GM12878 (cell line): ENCODE results near the gene PXT1. TPM values are rescaled to one million over a fixed set of nuclear protein-coding genes. Genes with fewer than 3 reads are reported as not detected.

Experiments used
- ATAC-seq: fragments of 200-7000 bp; cut with Tn5 transposase; 3 replicates; pipeline ENCODE4 v1.9.1; 2020; ENCODE audit warnings: mild to moderate bottlenecking, moderate library complexity
- BruUV-seq: library from RNA; stranded (reverse); fragments of 400-500 nt; replicated peaks from 2 replicates; lab custom pipeline; 2021; lab: Mats Ljungman, UMichigan
- CTCF ChIA-PET: fragments of 300-600 bp; sonication (Branson Sonifier 250); formaldehyde crosslinking; extraction: SDS; loops from one replicate; lab custom pipeline; 2021; ENCODE audit warnings: inconsistent platforms; lab: Yijun Ruan, JAX
- POLR2A ChIA-PET: fragments of 350-600 bp; formaldehyde crosslinking; extraction: SDS; loops from one replicate; lab custom pipeline; 2021; ENCODE audit warnings: inconsistent platforms; lab: Charles Lee
- RAD21 ChIA-PET: fragments of 300-600 bp; sonication (Branson Sonifier 250); formaldehyde crosslinking; loops from one replicate; lab custom pipeline; 2023; ENCODE audit warnings: antibody characterized with exemption; ENCODE audit not compliant: unreplicated experiment; lab: Charles Lee
- SMC1A ChIA-PET: fragments of 300-600 bp; sonication (Branson Sonifier 250); formaldehyde crosslinking; loops from one replicate; lab custom pipeline; 2023; ENCODE audit not compliant: unreplicated experiment, uncharacterized antibody; lab: Charles Lee
- DNase-seq: peaks from one replicate; pipeline ENCODE4 v3.0.0-alpha.2; 2011; ENCODE audit warnings: low read depth, low spot score
- FAIRE-seq: peaks from 3 replicates; lab custom pipeline; 2011; peaks lifted over from hg19 to GRCh38; lab: Jason Lieb, UNC
- H2AFZ ChIP-seq: 2 replicates; pipeline ENCODE4 v1.6.0; 2011; ENCODE audit warnings: low read depth, low read length, control low read depth; ENCODE audit not compliant: control insufficient read depth
- H3K27ac ChIP-seq: 2 replicates; pipeline ENCODE4 v1.5.1; 2011; ENCODE audit warnings: control low read depth; ENCODE audit not compliant: control insufficient read depth, insufficient read depth
- H3K27me3 ChIP-seq, 2 experiments: replicated peaks in 1 of 2; 2 replicates each; pipeline versions ENCODE4 v1.6.0 to v1.6.1; 2011; ENCODE audit warnings: low read length in 1 of 2; ENCODE audit not compliant: control insufficient read depth in 2 of 2, insufficient read depth in 2 of 2
- H3K36me3 ChIP-seq, 2 experiments: 2 replicates each; pipeline ENCODE4 v1.5.1; 2011; ENCODE audit warnings: low read length in 1 of 2; ENCODE audit not compliant: control insufficient read depth in 2 of 2, insufficient read depth in 2 of 2
- H3K4me1 ChIP-seq: 2 replicates; pipeline ENCODE4 v1.6.1; 2011; ENCODE audit warnings: mild to moderate bottlenecking, low read length, moderate library complexity, mixed read lengths; ENCODE audit not compliant: control insufficient read depth, insufficient read depth
- H3K4me2 ChIP-seq: 2 replicates; pipeline ENCODE4 v1.6.0; 2011; ENCODE audit warnings: control low read depth; ENCODE audit not compliant: control insufficient read depth, insufficient read depth
- H3K4me3 ChIP-seq: fragments of 200-600 bp; sonication (generic); 2 replicates; pipeline ENCODE4 v1.5.1; 2016
- H3K79me2 ChIP-seq: 2 replicates; pipeline ENCODE4 v1.6.0; 2011; ENCODE audit warnings: low read length; ENCODE audit not compliant: control insufficient read depth, insufficient read depth
- H3K9ac ChIP-seq: 2 replicates; pipeline ENCODE4 v1.8.0; 2011; ENCODE audit warnings: low read length, control low read depth, mixed read lengths; ENCODE audit not compliant: control insufficient read depth, insufficient read depth
- H3K9me3 ChIP-seq: replicated peaks from 3 replicates; pipeline ENCODE4 v1.5.1; 2011; ENCODE audit warnings: mild to moderate bottlenecking, low read length; ENCODE audit not compliant: control insufficient read depth, insufficient read depth
- H4K20me1 ChIP-seq: 2 replicates; pipeline ENCODE4 v1.6.0; 2011; ENCODE audit not compliant: control insufficient read depth, insufficient read depth
- ASH2L ChIP-seq: fragments of 300-600, 200-600 bp; sonication (generic); IDR thresholded peaks from 2 replicates; pipeline ENCODE4 v1.6.1; 2017; ENCODE audit warnings: low read depth, mild to moderate bottlenecking, borderline replicate concordance
- CBX5 ChIP-seq: sonication (generic); IDR thresholded peaks from 2 replicates; pipeline ENCODE4 v1.6.1; 2016; ENCODE audit warnings: low read depth, moderate library complexity, mild to moderate bottlenecking, inconsistent platforms
- CREM ChIP-seq: IDR thresholded peaks from 2 replicates; pipeline ENCODE4 v1.6.1; 2014; ENCODE audit warnings: antibody characterized with exemption, low read depth
- FOXM1 ChIP-seq: IDR thresholded peaks from 2 replicates; pipeline ENCODE4 v1.6.1; 2012; ENCODE audit warnings: low read depth, mild to moderate bottlenecking, inconsistent platforms, low read length, moderate library complexity
- MAX ChIP-seq: IDR thresholded peaks from 2 replicates; pipeline ENCODE4 v1.6.1; 2012; ENCODE audit warnings: low read depth, low read length, improper control_type of control experiment
- MYC ChIP-seq: IDR thresholded peaks from 2 replicates; pipeline ENCODE4 v1.6.1; 2011; ENCODE audit warnings: mild to moderate bottlenecking, low read length, moderate library complexity, inconsistent platforms; ENCODE audit not compliant: insufficient read depth, insufficient replicate concordance, insufficient read length, severe bottlenecking
- NR2C1 ChIP-seq: fragments of 450-650 bp; IDR thresholded peaks from 2 replicates; pipeline ENCODE4 v1.6.1; 2017; ENCODE audit warnings: antibody characterized with exemption, mild to moderate bottlenecking, moderate library complexity
- NR2C2 ChIP-seq: IDR thresholded peaks from 2 replicates; pipeline ENCODE4 v1.6.1; 2011; ENCODE audit warnings: borderline replicate concordance, low read depth; ENCODE audit not compliant: control insufficient read depth, insufficient read length
- POLR2AphosphoS2 ChIP-seq: IDR thresholded peaks from 2 replicates; pipeline ENCODE4 v1.6.1; 2011; ENCODE audit warnings: low read depth, mild to moderate bottlenecking, low read length, improper control_type of control experiment, moderate library complexity
- POLR2AphosphoS5 ChIP-seq: IDR thresholded peaks from 2 replicates; pipeline ENCODE4 v1.6.1; 2011; ENCODE audit warnings: mild to moderate bottlenecking, low read length, inconsistent platforms
- RFX5 ChIP-seq: IDR thresholded peaks from 2 replicates; pipeline ENCODE4 v1.6.1; 2011; ENCODE audit warnings: low read depth, low read length, improper control_type of control experiment
- SRF ChIP-seq, 2 experiments: IDR thresholded peaks; 2 replicates each; pipeline ENCODE4 v1.6.1; 2011; ENCODE audit warnings: low read depth in 2 of 2, low read length in 2 of 2, mild to moderate bottlenecking in 1 of 2, moderate library complexity in 1 of 2
- STAT1 ChIP-seq: fragments of 450-650 bp; conservative IDR thresholded peaks from 2 replicates; pipeline ENCODE4 v1.6.1; 2014; ENCODE audit warnings: antibody characterized with exemption, mild to moderate bottlenecking
- ZBTB11 ChIP-seq: fragments of 450-650 bp; formaldehyde crosslinking; IDR thresholded peaks from 2 replicates; pipeline ENCODE4 v1.5.0; 2022; ENCODE audit warnings: mild to moderate bottlenecking, missing genetic modification characterization
- ZNF384 ChIP-seq: IDR thresholded peaks from 2 replicates; pipeline ENCODE4 v1.6.1; 2012; ENCODE audit warnings: low read depth, mild to moderate bottlenecking, low read length, improper control_type of control experiment, borderline replicate concordance
- ZNF622 ChIP-seq: fragments of 450-650 bp; IDR thresholded peaks from 2 replicates; pipeline ENCODE4 v1.6.1; 2017; ENCODE audit warnings: mild to moderate bottlenecking, inconsistent platforms
- WGBS: methylation state at CpG from one replicate; pipeline ENCODE4 v1.1.6; 2016; ENCODE audit warnings: low lambda C conversion rate; ENCODE audit not compliant: insufficient replicate concordance, insufficient coverage; ENCODE audit errors: missing lambda C conversion rate; 5-methylcytosine and 5-hydroxymethylcytosine counted together
- in situ Hi-C: fragments of 300-500 bp; cut with MboI; formaldehyde crosslinking; loops from 9 replicates; pipeline ENCODE4 v1.14.3; 2018; ENCODE audit warnings: mixed read lengths
- intact Hi-C: fragments of 100-400 bp; cut with micrococcal nuclease; formaldehyde crosslinking; loops from one replicate; pipeline ENCODE4 v1.14.2; 2022; ENCODE audit not compliant: unreplicated experiment
- polyA plus RNA-seq, 11 experiments: library from polyadenylated mRNA; depleted of rRNA in 4 of 11; unstranded in 6 of 11; stranded (reverse) in 5 of 11; fragments of >200 nt; fragmentation: Nextera tagmentation in 4 of 11; fragmentation: Illumina TruSeq in 1 of 11; extraction: Ambion mirVana in 4 of 11; extraction: Trizol in 1 of 11; gene quantifications; 1 replicate in 1 of 11; 2 replicates in 10 of 11; pipeline versions ENCODE4 v1.2.1 to v1.2.3, GENCODE V29; 2011 to 2016; ENCODE audit warnings: inconsistent platforms in 2 of 11, missing spikeins in 2 of 11, low read depth in 1 of 11
- total RNA-seq, 4 experiments: library from RNA; depleted of rRNA in 3 of 4; stranded (reverse); fragments of >200 nt in 3 of 4; fragmentation: Illumina TruSeq in 1 of 4; extraction: Trizol in 1 of 4; gene quantifications; 2 replicates each; pipeline versions ENCODE4 v1.2.1 to v1.2.3, GENCODE V29; 2013 to 2021

PXT1 gene
- total and polyA plus RNA-seq, 10 of the 15 experiments (the other 5 are each of a cell fraction or from before 2014, with no cell fraction given) = 0.27 to 2.9 (median 0.50) TPM

GRCh38 chr6:36413489-36414480 lies 28.9 kb downstream of the PXT1 start:
- Histone ChIP-seq H3K36me3 (no peaks in the 10 kb centered on the region), H2AFZ (no peak overlapping the region), H3K27ac (no peak overlapping the region), H3K9ac (no peak overlapping the region), H3K4me2 (no peak overlapping the region), H3K4me3 (no peak overlapping the region), H3K79me2 (no peaks in the 10 kb centered on the region), H3K4me1 (no peaks in the 10 kb centered on the region), H4K20me1 (no peaks in the 10 kb centered on the region), H3K9me3 (peaks cover 2% of the 10 kb centered on the region; the same call in 1 of the 3 replicates), H3K27me3 (no peaks in the 10 kb centered on the region)
- no peak for FAIRE-seq
- ChIA-PET CTCF (no interaction called here), RAD21 (no interaction called here), SMC1A (no interaction called here), POLR2A (no interaction called here)
- no peak for DNase-seq
- in situ Hi-C loops (no loop called here), intact Hi-C loops (no loop called here)
- TF ChIP-seq MYC = no peak
- TF ChIP-seq POLR2AphosphoS2 = no peak
- TF ChIP-seq ZBTB11 (CRISPR knock-in tag) = no peak
- no peak for TF ChIP-seq ZNF622
- no peak for TF ChIP-seq CREM
- TF ChIP-seq ZNF384 = no peak
- TF ChIP-seq CBX5 = no peak
- no peak for TF ChIP-seq SRF (IDR thresholded peaks at IDR 0.05; ENCODE audit: low read depth in 2 of 2, low read length in 2 of 2)
- TF ChIP-seq STAT1 = no peak
- no peak for TF ChIP-seq ASH2L
- TF ChIP-seq RFX5 = no peak
- TF ChIP-seq FOXM1 = no peak
- no peak for TF ChIP-seq NR2C1
- TF ChIP-seq MAX = no peak
- no peak for TF ChIP-seq POLR2AphosphoS5
- no peak for TF ChIP-seq NR2C2
- BruUV-seq = no TSS peak
- no peak for ATAC-seq
- 56% methylated on average over 4 of the region's 4 CpGs for WGBS
